NB4 (cell line): ENCODE data around the gene SHISAL2A.
A peak's percentile ranks its signal among the peaks of the same experiment; 100 is the strongest.

Experiments
- DNase-seq: peaks from one replicate; pipeline ENCODE4 v3.0.0; 2010; ENCODE audit warnings: low read depth
- H3K4me3 ChIP-seq: one replicate; pipeline ENCODE4 v1.5.1; 2011; ENCODE audit warnings: mild to moderate bottlenecking, low read depth, low read length, moderate library complexity
- CTCF ChIP-seq: IDR thresholded peaks from one replicate; pipeline ENCODE4 v1.5.1; 2012; ENCODE audit warnings: low read depth, low read length
- MYC ChIP-seq: IDR thresholded peaks from 2 replicates; pipeline ENCODE4 v1.6.1; 2011; ENCODE audit warnings: low read depth, low read length
- POLR2A ChIP-seq: IDR thresholded peaks from 2 replicates; pipeline ENCODE4 v1.6.1; 2011; ENCODE audit warnings: mild to moderate bottlenecking; ENCODE audit not compliant: insufficient read length; ENCODE audit errors: extremely low read depth
- TF ChIP-seq, protein P1 (sequence below): IDR thresholded peaks from 2 replicates; pipeline ENCODE4 v1.6.1; 2011; ENCODE audit warnings: low read depth, low read length

Gene SHISAL2A

DNA sequence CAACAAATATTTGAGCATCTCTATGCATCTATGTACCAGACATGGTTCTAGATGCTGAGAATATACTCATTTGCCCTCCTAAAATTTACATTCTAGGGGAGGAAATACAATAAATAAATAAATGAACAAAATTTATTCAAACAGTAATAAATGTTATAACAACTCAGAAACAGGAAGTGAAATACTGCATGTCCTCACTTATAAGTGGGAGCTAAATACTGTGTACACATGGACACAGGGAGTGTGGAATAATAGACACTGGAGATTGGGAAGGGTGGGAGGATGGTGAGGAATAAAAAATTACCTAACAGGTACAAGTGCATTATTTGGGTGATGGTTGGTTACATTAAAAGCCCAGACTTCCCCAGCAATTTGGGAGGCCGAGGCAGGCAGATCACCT is 60.9 kb downstream of the SHISAL2A start:
- no peak for DNase-seq
- H3K4me3 ChIP-seq = no peak overlapping the region
- TF ChIP-seq, protein P1, sequence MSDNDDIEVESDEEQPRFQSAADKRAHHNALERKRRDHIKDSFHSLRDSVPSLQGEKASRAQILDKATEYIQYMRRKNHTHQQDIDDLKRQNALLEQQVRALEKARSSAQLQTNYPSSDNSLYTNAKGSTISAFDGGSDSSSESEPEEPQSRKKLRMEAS = no peak
- TF ChIP-seq POLR2A = no peak
- no peak for TF ChIP-seq CTCF
- TF ChIP-seq MYC = no peak

GRCh38 chr1:52695627-52696026 is 62.7 kb downstream of the SHISAL2A start:
- no peak for DNase-seq
- peak overlapping the region; percentile 40 for H3K4me3 ChIP-seq
- TF ChIP-seq POLR2A = no peak
- TF ChIP-seq CTCF = no peak

DNA sequence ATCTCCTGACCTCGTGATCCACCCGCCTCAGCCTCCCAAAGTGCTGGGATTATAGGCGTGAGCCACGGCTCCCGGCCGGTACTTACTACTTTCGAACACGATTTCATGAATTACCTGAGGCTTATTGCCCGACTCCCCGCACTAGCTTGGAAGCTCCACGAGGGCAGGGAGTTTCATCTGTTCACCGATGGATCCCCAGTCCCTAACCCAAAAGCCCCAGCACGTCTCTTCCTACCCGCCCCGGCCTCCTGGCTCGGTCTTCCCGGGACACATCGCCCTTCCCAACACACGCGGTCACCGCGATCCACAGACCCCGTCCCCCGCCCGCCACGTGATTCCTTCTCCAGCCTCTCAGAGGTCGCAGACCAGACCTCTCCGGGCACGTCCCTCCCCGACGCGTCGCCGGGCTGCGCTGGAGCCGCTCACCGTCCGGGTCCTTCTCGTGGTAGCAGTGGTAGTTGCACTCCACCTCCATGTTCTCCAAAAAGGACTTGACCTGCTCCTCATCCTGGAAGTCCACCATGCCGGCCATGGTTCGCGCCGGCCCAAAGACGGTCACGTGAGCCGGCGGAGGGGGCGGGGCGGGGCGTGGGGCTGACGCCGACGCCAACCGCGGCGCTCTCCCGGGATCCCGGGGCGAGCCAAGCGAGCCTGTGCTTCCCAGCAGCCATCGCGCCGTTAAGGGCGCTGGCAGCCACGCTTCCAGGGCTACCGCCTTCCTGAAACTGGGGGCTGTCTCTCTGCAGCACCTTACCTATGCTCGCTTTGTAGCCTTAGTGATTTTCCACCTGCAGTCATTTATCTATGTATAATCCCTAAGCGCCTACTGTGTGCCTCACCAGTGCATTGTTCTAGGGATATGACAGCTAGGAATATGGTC is 65.1 kb downstream of the SHISAL2A start, which contains the start of gene COA7:
TSS of gene COA7 (minus strand) at position 553 of the 880 bp plus-strand sequence. CDS start at position 532, 21 bp downstream.
- DNase-seq = peak; percentile 91
- TF ChIP-seq MYC (peak; percentile 90), POLR2A (peak; percentile 87), CTCF (no peak)
- TF ChIP-seq, protein P1 = peak; percentile 90
- H3K4me3 ChIP-seq = peak within 1 kb of the TSS; percentile 95

DNA sequence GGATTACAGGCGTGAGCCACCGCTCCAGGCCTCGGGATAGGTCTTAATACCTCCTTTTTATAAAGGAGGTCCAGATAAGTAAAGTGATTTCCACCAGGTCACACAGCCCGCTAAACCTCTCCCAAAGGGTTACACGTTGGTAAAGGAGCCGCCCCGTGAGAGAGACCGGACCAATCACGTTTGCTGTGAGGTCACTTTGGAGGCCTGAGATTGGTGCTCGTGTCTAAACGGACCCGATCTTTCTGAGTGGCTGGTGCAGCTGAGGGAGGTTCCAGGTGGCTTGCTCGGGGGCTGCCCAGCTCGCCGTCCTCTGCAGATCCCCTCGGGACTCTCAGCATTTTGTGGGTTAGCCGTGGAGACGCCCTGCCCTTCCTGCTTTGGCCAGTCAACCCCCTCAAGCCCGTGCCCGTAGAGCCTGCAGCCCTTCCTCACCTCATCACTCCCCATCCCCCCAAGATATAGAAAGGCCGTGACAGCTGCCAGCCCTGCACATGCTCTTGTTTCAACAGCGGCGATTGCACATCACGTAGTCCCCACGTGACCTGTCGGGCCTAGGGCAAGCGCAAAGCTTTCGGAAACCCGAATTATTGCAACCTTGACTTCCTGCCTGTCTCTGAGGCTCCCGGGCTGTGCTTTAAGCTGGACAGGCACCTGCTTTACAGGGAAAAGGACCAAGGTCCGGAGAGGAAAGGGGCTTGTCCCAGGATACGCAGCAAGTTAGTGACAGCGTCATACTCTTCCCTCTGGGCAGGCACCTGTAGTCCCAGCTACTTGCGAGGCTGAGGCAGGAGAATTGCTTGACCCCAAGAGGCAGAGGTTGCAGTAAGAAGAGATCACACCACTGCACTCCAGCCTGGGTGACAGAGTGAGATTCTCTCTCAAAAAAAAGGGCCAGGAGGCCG is 70.2 kb downstream of the SHISAL2A start:
- H3K4me3 ChIP-seq = peak overlapping the region; percentile 57
- peak; percentile 60 for TF ChIP-seq POLR2A
- peak; percentile 98 for TF ChIP-seq MYC
- no peak for TF ChIP-seq CTCF
- TF ChIP-seq, protein P1 = peak; percentile 98
- peak; percentile 96 for DNase-seq

GRCh38 chr1:52706136-52706670 is 73.2 kb downstream of the SHISAL2A start:
- TF ChIP-seq CTCF (no peak), POLR2A (no peak), MYC (no peak)
- TF ChIP-seq, protein P1 = no peak
- no peak overlapping the region for H3K4me3 ChIP-seq
- peak; percentile 58 for DNase-seq
